HCT116 (cell line): Measurements from ENCODE around the gene MECP2. TPM values are rescaled to one million over a fixed set of nuclear protein-coding genes. Genes with fewer than 3 reads are reported as not detected.

Experiments used
- ATAC-seq: fragments of 200-7000 bp; cut with Tn5 transposase; 2 replicates; pipeline ENCODE4 v1.9.1; 2020; ENCODE audit warnings: mild to moderate bottlenecking, moderate library complexity
- BruUV-seq: library from RNA; stranded (reverse); fragments of 400-500 nt; replicated peaks from 2 replicates; lab custom pipeline; 2021; lab: Mats Ljungman, UMichigan
- CTCF ChIA-PET: fragments of 300-600 bp; sonication (Branson Sonifier 250); formaldehyde crosslinking; loops from one replicate; lab custom pipeline; 2021; ENCODE audit warnings: antibody characterized with exemption; lab: Charles Lee
- POLR2A ChIA-PET: fragments of 300-600, 350-600 bp; sonication (Branson Sonifier 250); formaldehyde crosslinking; loops from one replicate; lab custom pipeline; 2021; ENCODE audit warnings: antibody characterized with exemption; lab: Charles Lee
- RAD21 ChIA-PET, 2 experiments: fragments of 300-600 bp; sonication (Branson Sonifier 250); formaldehyde crosslinking; loops; one replicate each; lab custom pipeline; 2023; ENCODE audit warnings: low total read pairs in 2 of 2; ENCODE audit not compliant: uncharacterized antibody in 2 of 2, unreplicated experiment in 2 of 2, low non-redundant PET in 1 of 2; lab: Charles Lee
- DNase-seq: peaks from one replicate; pipeline ENCODE4 v3.0.0-alpha.2; 2010; ENCODE audit warnings: low read depth, low spot score
- H2AFZ ChIP-seq: fragments of 200-600 bp; shearing (Covaris generic), sonication (generic); 2 replicates; pipeline ENCODE4 v1.6.1; 2017; ENCODE audit warnings: low read depth, mixed run types, mixed read lengths, antibody characterized with exemption, low read length; ENCODE audit not compliant: poor library complexity, severe bottlenecking
- H3K27ac ChIP-seq: 2 replicates; pipeline ENCODE4 v1.5.1; 2012; ENCODE audit warnings: low read depth, low read length
- H3K27me3 ChIP-seq: fragments of 200-600 bp; sonication (generic); 2 replicates; pipeline ENCODE4 v1.6.1; 2016; ENCODE audit warnings: mixed run types, low read length, mixed read lengths; ENCODE audit not compliant: insufficient read depth
- H3K36me3 ChIP-seq, 2 experiments: fragments of 200-500 bp in 1 of 2; fragments of 200-600 bp in 1 of 2; sonication (Bioruptor generic) in 1 of 2; sonication (generic) in 1 of 2; 2 replicates each; pipeline versions ENCODE4 v1.5.1 to v1.6.1; 2014 to 2016; ENCODE audit warnings: low read length in 2 of 2, inconsistent platforms in 1 of 2, mixed read lengths in 1 of 2, mixed run types in 1 of 2; ENCODE audit not compliant: insufficient read depth in 2 of 2, control insufficient read depth in 1 of 2
- H3K4me1 ChIP-seq, 2 experiments: fragments of 200-600 bp in 1 of 2; sonication (generic) in 1 of 2; 2 replicates each; pipeline versions ENCODE4 v1.5.1 to v1.6.1; 2012 to 2017; ENCODE audit warnings: low read length in 2 of 2, inconsistent platforms in 1 of 2, mild to moderate bottlenecking in 1 of 2, mixed read lengths in 1 of 2, mixed run types in 1 of 2, moderate library complexity in 1 of 2; ENCODE audit not compliant: insufficient read depth in 2 of 2, control insufficient read depth in 1 of 2
- H3K4me2 ChIP-seq: fragments of 200-600 bp; sonication (generic); 2 replicates; pipeline ENCODE4 v1.6.1; 2017; ENCODE audit warnings: mixed run types, low read length, mixed read lengths
- H3K4me3 ChIP-seq, 2 experiments: fragments of 200-600 bp in 1 of 2; sonication (generic) in 1 of 2; replicated peaks in 1 of 2; 2 replicates each; pipeline ENCODE4 v1.5.1; 2011 to 2016; ENCODE audit warnings: low read length in 2 of 2, control low read depth in 1 of 2, low read depth in 1 of 2, mild to moderate bottlenecking in 1 of 2, mixed read lengths in 1 of 2, mixed run types in 1 of 2
- H3K79me2 ChIP-seq: fragments of 200-600 bp; sonication (generic); 2 replicates; pipeline ENCODE4 v1.6.1; 2017; ENCODE audit warnings: mild to moderate bottlenecking, mixed run types, low read length, moderate library complexity, mixed read lengths; ENCODE audit not compliant: insufficient read depth
- H3K9ac ChIP-seq: fragments of 200-600 bp; sonication (generic); 2 replicates; pipeline ENCODE4 v1.6.1; 2016; ENCODE audit warnings: low read length, mixed read lengths
- H3K9me2 ChIP-seq: fragments of 200-600 bp; sonication (generic), shearing (Covaris generic); 2 replicates; pipeline ENCODE4 v1.6.1; 2017; ENCODE audit warnings: mixed run types, mild to moderate bottlenecking, moderate library complexity; ENCODE audit not compliant: insufficient read depth
- H3K9me3 ChIP-seq, 2 experiments: fragments of 200-500 bp in 1 of 2; fragments of 200-600 bp in 1 of 2; sonication (Bioruptor generic) in 1 of 2; sonication (generic) in 1 of 2; 2 replicates each; pipeline ENCODE4 v1.6.1; 2014 to 2017; ENCODE audit warnings: low read length in 2 of 2, mixed read lengths in 2 of 2, inconsistent platforms in 1 of 2, low read depth in 1 of 2, mild to moderate bottlenecking in 1 of 2, mixed run types in 1 of 2, moderate library complexity in 1 of 2; ENCODE audit not compliant: control insufficient read depth in 1 of 2, insufficient read depth in 1 of 2
- H4K20me1 ChIP-seq: fragments of 200-600 bp; sonication (generic), shearing (Covaris generic); 2 replicates; pipeline ENCODE4 v1.6.1; 2017; ENCODE audit warnings: mixed run types, mild to moderate bottlenecking, moderate library complexity; ENCODE audit not compliant: insufficient read depth
- CBX3 ChIP-seq: IDR thresholded peaks from 2 replicates; pipeline ENCODE4 v1.6.1; 2012; ENCODE audit warnings: low read depth
- EGR1 ChIP-seq: IDR thresholded peaks from 2 replicates; pipeline ENCODE4 v1.6.1; 2012; ENCODE audit warnings: low read depth
- EZH2 ChIP-seq: fragments of 200-600 bp; sonication (generic); IDR thresholded peaks from 2 replicates; pipeline ENCODE4 v1.6.1; 2017; ENCODE audit warnings: antibody characterized with exemption, mixed run types
- EZH2phosphoT487 ChIP-seq: fragments of 200-600 bp; IDR thresholded peaks from 2 replicates; pipeline ENCODE4 v1.6.1; 2018; ENCODE audit warnings: antibody characterized with exemption, borderline replicate concordance
- FOSL1 ChIP-seq: IDR thresholded peaks from 2 replicates; pipeline ENCODE4 v1.6.1; 2012; ENCODE audit warnings: low read depth
- JUND ChIP-seq: IDR thresholded peaks from 2 replicates; pipeline ENCODE4 v1.6.1; 2012
- POLR2AphosphoS5 ChIP-seq: IDR thresholded peaks from 2 replicates; pipeline ENCODE4 v1.6.1; 2011; ENCODE audit warnings: mild to moderate bottlenecking, low read depth, low read length, moderate library complexity
- REST ChIP-seq: IDR thresholded peaks from 2 replicates; pipeline ENCODE4 v1.6.1; 2012; ENCODE audit warnings: low read depth
- SIN3A ChIP-seq: IDR thresholded peaks from 2 replicates; pipeline ENCODE4 v1.6.1; 2012; ENCODE audit warnings: low read depth
- SP1 ChIP-seq: IDR thresholded peaks from 2 replicates; pipeline ENCODE4 v1.6.1; 2012; ENCODE audit warnings: low read depth
- TCF7L2 ChIP-seq: IDR thresholded peaks from 2 replicates; pipeline ENCODE4 v1.7.0; 2011; ENCODE audit warnings: borderline replicate concordance, inconsistent platforms; ENCODE audit not compliant: insufficient read depth, insufficient read length; ENCODE audit errors: extremely low read depth
- YY1 ChIP-seq: IDR thresholded peaks from 2 replicates; pipeline ENCODE4 v1.6.1; 2011; ENCODE audit warnings: low read length, low read depth, moderate library complexity, mild to moderate bottlenecking; ENCODE audit not compliant: insufficient replicate concordance; ENCODE audit errors: extremely low read depth
- ZBTB33 ChIP-seq: IDR thresholded peaks from 2 replicates; pipeline ENCODE4 v1.6.1; 2011; ENCODE audit warnings: mild to moderate bottlenecking, low read length, moderate library complexity; ENCODE audit not compliant: insufficient replicate concordance; ENCODE audit errors: extremely low read depth
- ZFX ChIP-seq: fragments of 450-650 bp; IDR thresholded peaks from 2 replicates; pipeline ENCODE4 v1.6.1; 2017
- ZNF274 ChIP-seq: fragments of 200-500 bp; sonication (Bioruptor generic); IDR thresholded peaks from 2 replicates; pipeline ENCODE4 v1.6.1; 2014; ENCODE audit warnings: mild to moderate bottlenecking, low read depth, low read length, inconsistent platforms
- intact Hi-C: fragments of 100-400 bp; cut with micrococcal nuclease; formaldehyde crosslinking; loops from 2 replicates; pipeline ENCODE4 v1.10.0; 2022
- total RNA-seq: library from RNA; stranded (reverse); gene quantifications from one replicate; pipeline ENCODE4 v1.2.1, GENCODE V29; 2021; ENCODE audit not compliant: unreplicated experiment
- TF ChIP-seq, protein P1 (sequence below): IDR thresholded peaks from 2 replicates; pipeline ENCODE4 v1.6.1; 2012
- TF ChIP-seq, protein P2 (sequence below), 3 experiments: fragments of 200-600 bp in 1 of 3; sonication (generic) in 1 of 3; IDR thresholded peaks in 2 of 3; conservative IDR thresholded peaks in 1 of 3; 2 replicates each; pipeline ENCODE4 v1.5.1; 2012 to 2017; ENCODE audit warnings: low read depth in 2 of 3, low read length in 2 of 3, antibody characterized with exemption in 1 of 3, borderline replicate concordance in 1 of 3, control low read depth in 1 of 3, mild to moderate bottlenecking in 1 of 3, mixed read lengths in 1 of 3, mixed run types in 1 of 3, moderate library complexity in 1 of 3; ENCODE audit not compliant: insufficient read depth in 1 of 3

The MECP2 gene
- total RNA-seq, 1 experiment from 2014 or later, result 32.4 TPM

- CTCF ChIA-PET, result no interaction called here
- TF ChIP-seq CBX3, result no peak
- TF ChIP-seq TCF7L2, result no peak
- TF ChIP-seq SP1, result no peak
- TF ChIP-seq, protein P1, sequence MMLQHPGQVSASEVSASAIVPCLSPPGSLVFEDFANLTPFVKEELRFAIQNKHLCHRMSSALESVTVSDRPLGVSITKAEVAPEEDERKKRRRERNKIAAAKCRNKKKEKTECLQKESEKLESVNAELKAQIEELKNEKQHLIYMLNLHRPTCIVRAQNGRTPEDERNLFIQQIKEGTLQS, result no peak
- no peak for TF ChIP-seq YY1
- TF ChIP-seq EZH2, result no peak
- TF ChIP-seq SIN3A, result no peak
- no peak for TF ChIP-seq ZFX
- no peak for TF ChIP-seq ZBTB33
- no peak for TF ChIP-seq JUND
- TF ChIP-seq REST, result no peak
- TF ChIP-seq EGR1, result no peak
- TF ChIP-seq, protein P2, sequence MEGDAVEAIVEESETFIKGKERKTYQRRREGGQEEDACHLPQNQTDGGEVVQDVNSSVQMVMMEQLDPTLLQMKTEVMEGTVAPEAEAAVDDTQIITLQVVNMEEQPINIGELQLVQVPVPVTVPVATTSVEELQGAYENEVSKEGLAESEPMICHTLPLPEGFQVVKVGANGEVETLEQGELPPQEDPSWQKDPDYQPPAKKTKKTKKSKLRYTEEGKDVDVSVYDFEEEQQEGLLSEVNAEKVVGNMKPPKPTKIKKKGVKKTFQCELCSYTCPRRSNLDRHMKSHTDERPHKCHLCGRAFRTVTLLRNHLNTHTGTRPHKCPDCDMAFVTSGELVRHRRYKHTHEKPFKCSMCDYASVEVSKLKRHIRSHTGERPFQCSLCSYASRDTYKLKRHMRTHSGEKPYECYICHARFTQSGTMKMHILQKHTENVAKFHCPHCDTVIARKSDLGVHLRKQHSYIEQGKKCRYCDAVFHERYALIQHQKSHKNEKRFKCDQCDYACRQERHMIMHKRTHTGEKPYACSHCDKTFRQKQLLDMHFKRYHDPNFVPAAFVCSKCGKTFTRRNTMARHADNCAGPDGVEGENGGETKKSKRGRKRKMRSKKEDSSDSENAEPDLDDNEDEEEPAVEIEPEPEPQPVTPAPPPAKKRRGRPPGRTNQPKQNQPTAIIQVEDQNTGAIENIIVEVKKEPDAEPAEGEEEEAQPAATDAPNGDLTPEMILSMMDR (IDR thresholded peaks at IDR 0.05 in 2 of 3, conservative IDR thresholded peaks at IDR 0.05 in 1 of 3; ENCODE audit: borderline replicate concordance in 1 of 3, insufficient read depth in 1 of 3, low read depth in 2 of 3, low read length in 2 of 3), result no peak
- no peak for TF ChIP-seq POLR2AphosphoS5
- no peak for TF ChIP-seq ZNF274
- TF ChIP-seq FOSL1, result no peak
- TF ChIP-seq EZH2phosphoT487, result no peak
Measured at GRCh38 chrX:154015581-154016264, 81.8 kb downstream of the MECP2 start.

More at GRCh38 chrX:154015581-154016264, 81.8 kb downstream of the MECP2 start:
- Histone ChIP-seq H3K4me1 (peaks cover 0 to 11% of the 10 kb centered on the region in 2 experiments; a peak in 2 of 4 replicates), H3K4me2 (no peak overlapping the region), H3K36me3 (peaks cover 2 to 5% of the 10 kb centered on the region in 2 experiments; a peak in 1 of 4 replicates), H2AFZ (no peak overlapping the region), H3K9me3 (no peaks in the 10 kb centered on the region), H3K27ac (no peak overlapping the region), H3K27me3 (no peaks in the 10 kb centered on the region), H3K4me3 (no peak overlapping the region), H3K9ac (no peak overlapping the region), H3K9me2 (no peaks in the 10 kb centered on the region), H3K79me2 (peaks cover 39% of the 10 kb centered on the region), H4K20me1 (no peaks in the 10 kb centered on the region)
- ChIA-PET RAD21 (no interaction called here), POLR2A (no interaction called here)
- no TSS peak for BruUV-seq
- intact Hi-C loops, result no loop called here
- ATAC-seq (no peak), DNase-seq (no peak)
